Panc1 (cell line): ENCODE measurements around the gene PDCD1. TPM values are rescaled to one million over a fixed set of nuclear protein-coding genes. Genes with fewer than 3 reads are reported as not detected.

Experiments
- ATAC-seq: fragments of 200-7000 bp; cut with Tn5 transposase; 2 replicates; pipeline ENCODE4 v1.9.1; 2020; ENCODE audit warnings: mild to moderate bottlenecking, moderate library complexity
- BruUV-seq: library from RNA; stranded (reverse); fragments of 400-500 nt; replicated peaks from 2 replicates; lab custom pipeline; 2021; lab: Mats Ljungman, UMichigan
- CTCF ChIA-PET: fragments of 300-600 bp; sonication (Branson Sonifier 250); formaldehyde crosslinking; loops from one replicate; lab custom pipeline; 2022; ENCODE audit warnings: antibody characterized with exemption; lab: Charles Lee
- POLR2A ChIA-PET: fragments of 300-600 bp; sonication (Branson Sonifier 250); formaldehyde crosslinking; loops from one replicate; lab custom pipeline; 2022; ENCODE audit warnings: antibody characterized with exemption; lab: Charles Lee
- DNase-seq: peaks from one replicate; pipeline ENCODE4 v3.0.0-alpha.2; 2010; ENCODE audit warnings: low read depth, low spot score
- H3K27ac ChIP-seq: 2 replicates; pipeline ENCODE4 v1.5.1; 2011; ENCODE audit warnings: mild to moderate bottlenecking, low read length, inconsistent platforms
- H3K27me3 ChIP-seq: fragments of 200-500 bp; sonication (Bioruptor generic); 2 replicates; pipeline ENCODE4 v1.6.0; 2014; ENCODE audit warnings: low read length, inconsistent platforms; ENCODE audit not compliant: control insufficient read depth, insufficient read depth
- H3K36me3 ChIP-seq: fragments of 200-500 bp; sonication (Bioruptor generic); 2 replicates; pipeline ENCODE4 v1.5.1; 2014; ENCODE audit warnings: inconsistent platforms, mild to moderate bottlenecking, low read length, moderate library complexity; ENCODE audit not compliant: control insufficient read depth, insufficient read depth
- H3K4me1 ChIP-seq: 2 replicates; pipeline ENCODE4 v1.5.1; 2011; ENCODE audit warnings: inconsistent platforms, mild to moderate bottlenecking, low read length, moderate library complexity; ENCODE audit not compliant: control insufficient read depth, insufficient read depth
- H3K4me3 ChIP-seq, 2 experiments: 2 replicates each; pipeline ENCODE4 v1.5.1; 2011 to 2012; ENCODE audit warnings: low read depth in 2 of 2, low read length in 2 of 2, mild to moderate bottlenecking in 2 of 2, inconsistent platforms in 1 of 2, moderate library complexity in 1 of 2
- H3K9me3 ChIP-seq: fragments of 200-500 bp; sonication (Bioruptor generic); 2 replicates; pipeline ENCODE4 v1.5.1; 2014; ENCODE audit warnings: low read depth, mild to moderate bottlenecking, inconsistent platforms, low read length, moderate library complexity; ENCODE audit not compliant: control insufficient read depth, insufficient read depth
- POLR2AphosphoS5 ChIP-seq: IDR thresholded peaks from 2 replicates; pipeline ENCODE4 v1.6.1; 2012; ENCODE audit warnings: mild to moderate bottlenecking, low read depth, low read length, moderate library complexity
- REST ChIP-seq, 2 experiments: IDR thresholded peaks; 2 replicates each; pipeline ENCODE4 v1.6.1; 2011 to 2012; ENCODE audit warnings: low read depth in 2 of 2, control low read depth in 1 of 2, low read length in 1 of 2, mild to moderate bottlenecking in 1 of 2, moderate library complexity in 1 of 2; ENCODE audit not compliant: insufficient read depth in 1 of 2
- SIN3A ChIP-seq: IDR thresholded peaks from 2 replicates; pipeline ENCODE4 v1.6.1; 2012; ENCODE audit warnings: low read depth, mild to moderate bottlenecking, low read length, moderate library complexity, borderline replicate concordance; ENCODE audit not compliant: insufficient read depth
- TCF7L2 ChIP-seq: IDR thresholded peaks from 2 replicates; pipeline ENCODE4 v1.6.1; 2011; ENCODE audit warnings: mild to moderate bottlenecking, low read depth, low read length, inconsistent platforms
- in situ Hi-C: cut with HindIII; loops from 2 replicates; pipeline ENCODE4 v1.10.0; 2016; ENCODE audit warnings: low sequenced_read_pairs, low pct_unique_long_range_greater_than_20kb
- intact Hi-C: fragments of 100-400 bp; cut with micrococcal nuclease; formaldehyde crosslinking; loops from one replicate; pipeline ENCODE4 v1.10.0; 2022; ENCODE audit not compliant: unreplicated experiment
- total RNA-seq: library from RNA; stranded (reverse); gene quantifications from one replicate; pipeline ENCODE4 v1.2.1, GENCODE V29; 2021; ENCODE audit not compliant: unreplicated experiment
- TF ChIP-seq, protein P1 (sequence below): fragments of 450-650 bp; IDR thresholded peaks from 2 replicates; pipeline ENCODE4 v1.5.1; 2017; ENCODE audit warnings: mild to moderate bottlenecking

The PDCD1 gene
- total RNA-seq, 1 experiment from 2014 or later = 0.15 TPM

GRCh38 chr2:241901500-241902351 lies 43.0 kb upstream of the PDCD1 start:
- H3K27ac ChIP-seq = no peak overlapping the region
- H3K4me1 ChIP-seq = no peaks in the 10 kb centered on the region
- no peaks in the 10 kb centered on the region for H3K27me3 ChIP-seq
- DNase-seq = no peak
- no TSS peak for BruUV-seq
- in situ Hi-C loops = no loop called here
- ATAC-seq = 0 out of 2 replicates have a peak, but pooled peaks have one; percentile 24
- POLR2A ChIA-PET = no interaction called here
- H3K4me3 ChIP-seq = no peak overlapping the region
- CTCF ChIA-PET = no interaction called here
- H3K36me3 ChIP-seq = no peaks in the 10 kb centered on the region
- intact Hi-C loops = no loop called here
- H3K9me3 ChIP-seq = no peaks in the 10 kb centered on the region
- TF ChIP-seq, protein P1, sequence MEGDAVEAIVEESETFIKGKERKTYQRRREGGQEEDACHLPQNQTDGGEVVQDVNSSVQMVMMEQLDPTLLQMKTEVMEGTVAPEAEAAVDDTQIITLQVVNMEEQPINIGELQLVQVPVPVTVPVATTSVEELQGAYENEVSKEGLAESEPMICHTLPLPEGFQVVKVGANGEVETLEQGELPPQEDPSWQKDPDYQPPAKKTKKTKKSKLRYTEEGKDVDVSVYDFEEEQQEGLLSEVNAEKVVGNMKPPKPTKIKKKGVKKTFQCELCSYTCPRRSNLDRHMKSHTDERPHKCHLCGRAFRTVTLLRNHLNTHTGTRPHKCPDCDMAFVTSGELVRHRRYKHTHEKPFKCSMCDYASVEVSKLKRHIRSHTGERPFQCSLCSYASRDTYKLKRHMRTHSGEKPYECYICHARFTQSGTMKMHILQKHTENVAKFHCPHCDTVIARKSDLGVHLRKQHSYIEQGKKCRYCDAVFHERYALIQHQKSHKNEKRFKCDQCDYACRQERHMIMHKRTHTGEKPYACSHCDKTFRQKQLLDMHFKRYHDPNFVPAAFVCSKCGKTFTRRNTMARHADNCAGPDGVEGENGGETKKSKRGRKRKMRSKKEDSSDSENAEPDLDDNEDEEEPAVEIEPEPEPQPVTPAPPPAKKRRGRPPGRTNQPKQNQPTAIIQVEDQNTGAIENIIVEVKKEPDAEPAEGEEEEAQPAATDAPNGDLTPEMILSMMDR = no peak
- no peak for TF ChIP-seq POLR2AphosphoS5
- TF ChIP-seq REST (IDR thresholded peaks at IDR 0.05; ENCODE audit: insufficient read depth in 1 of 2, low read depth in 2 of 2, low read length in 1 of 2) = no peak

GRCh38 chr2:241901018-241901380 lies 42.3 kb upstream of the PDCD1 start:
- Histone ChIP-seq H3K36me3 (no peaks in the 10 kb centered on the region), H3K27me3 (no peaks in the 10 kb centered on the region), H3K27ac (no peak overlapping the region), H3K4me3 (no peak overlapping the region), H3K9me3 (no peaks in the 10 kb centered on the region), H3K4me1 (peaks cover 2% of the 10 kb centered on the region)
- BruUV-seq = no TSS peak
- ChIA-PET CTCF (no interaction called here), POLR2A (no interaction called here)
- TF ChIP-seq POLR2AphosphoS5 = no peak
- TF ChIP-seq REST (IDR thresholded peaks at IDR 0.05; ENCODE audit: insufficient read depth in 1 of 2, low read depth in 2 of 2, low read length in 1 of 2) = no peak
- TF ChIP-seq TCF7L2 = no peak
- TF ChIP-seq, protein P1 = no peak
- TF ChIP-seq SIN3A = no peak
- ATAC-seq (no peak), DNase-seq (no peak)
- intact Hi-C loops (no loop called here), in situ Hi-C loops (no loop called here)
